Adipocyte (in vitro differentiated cells): ENCODE data around the gene RHBDL2.
"Not testable (repeated sequence)": the region's sequence is repeated elsewhere in the genome, so short reads cannot be mapped to it uniquely, and the experiment has no call there.

Experiments used
- DNase-seq: peaks from one replicate; pipeline ENCODE4 v3.0.0-alpha.2; 2015; ENCODE audit warnings: low read depth
- H3K27me3 ChIP-seq: replicated peaks from 2 replicates; pipeline ENCODE4 v1.7.0; 2013; ENCODE audit warnings: mild to moderate bottlenecking, low read length, moderate library complexity; ENCODE audit not compliant: control insufficient read depth, insufficient read depth
- H3K36me3 ChIP-seq: 2 replicates; pipeline ENCODE4 v1.7.0; 2013; ENCODE audit warnings: low read length, mild to moderate bottlenecking, moderate library complexity; ENCODE audit not compliant: control insufficient read depth, insufficient read depth, severe bottlenecking
- H3K4me1 ChIP-seq: 2 replicates; pipeline ENCODE4 v1.7.0; 2013; ENCODE audit warnings: mild to moderate bottlenecking, low read length, moderate library complexity; ENCODE audit not compliant: control insufficient read depth, insufficient read depth
- H3K4me3 ChIP-seq: 2 replicates; pipeline ENCODE4 v1.7.0; 2013; ENCODE audit warnings: mild to moderate bottlenecking, low read length, moderate library complexity
- H3K9ac ChIP-seq: 2 replicates; pipeline ENCODE4 v1.7.0; 2013; ENCODE audit warnings: mild to moderate bottlenecking, low read length, moderate library complexity
- H3K9me3 ChIP-seq: 2 replicates; pipeline ENCODE4 v1.7.0; 2013; ENCODE audit warnings: mild to moderate bottlenecking, low read length, moderate library complexity; ENCODE audit not compliant: control insufficient read depth

Gene RHBDL2

GRCh38 chr1:38941527-38942019 is at the start of gene RHBDL2:
Gene RHBDL2 (minus strand): TSS chr1:38941830. CDS start chr1:38919212, 22,618 bp downstream.
- H3K9me3 ChIP-seq = no peaks in the 10 kb centered on the region
- H3K36me3 ChIP-seq = no peaks in the 10 kb centered on the region
- H3K4me1 ChIP-seq = peaks cover 9% of the 10 kb centered on the region
- no peaks in the 10 kb centered on the region for H3K27me3 ChIP-seq
- peak within 1 kb of the TSS; percentile 77 for H3K4me3 ChIP-seq
- peak; percentile 39 for DNase-seq
- peak within 1 kb of the TSS; percentile 69 for H3K9ac ChIP-seq

- H3K4me3 ChIP-seq = peak within 1 kb of the TSS; percentile 94
- H3K36me3 ChIP-seq = peaks cover 20% of the 10 kb centered on the region
- H3K27me3 ChIP-seq = no peaks in the 10 kb centered on the region
Observed at GRCh38 chr1:38990738-38991637, 49.4 kb upstream of the RHBDL2 start, which contains the start of gene AKIRIN1. Gene AKIRIN1 (plus strand): TSS chr1:38991276. CDS start chr1:38991381, 105 bp downstream.

GRCh38 chr1:38990386-38990737 is 48.7 kb upstream of the RHBDL2 start:
- Histone ChIP-seq H3K4me3 (peak overlapping the region; percentile 82), H3K27me3 (no peaks in the 10 kb centered on the region), H3K9me3 (no peaks in the 10 kb centered on the region), H3K4me1 (peaks cover 31% of the 10 kb centered on the region), H3K36me3 (peaks cover 14% of the 10 kb centered on the region), H3K9ac (peak overlapping the region; percentile 83)
- peak; percentile 43 for DNase-seq

More at GRCh38 chr1:38990738-38991637, 49.4 kb upstream of the RHBDL2 start, which contains the start of gene AKIRIN1:
- H3K9ac ChIP-seq = peak within 1 kb of the TSS; percentile 95
- peak; percentile 97 for DNase-seq
- H3K4me1 ChIP-seq = peaks cover 35% of the 10 kb centered on the region
- H3K9me3 ChIP-seq = no peaks in the 10 kb centered on the region

- no peak for DNase-seq
- Histone ChIP-seq H3K27me3 (no peaks in the 10 kb centered on the region), H3K4me3 (peak overlapping the region; percentile 82), H3K4me1 (peaks cover 27% of the 10 kb centered on the region), H3K9me3 (no peaks in the 10 kb centered on the region), H3K9ac (peak overlapping the region; percentile 83), H3K36me3 (peaks cover 10% of the 10 kb centered on the region)
Observed at GRCh38 chr1:38989979-38990378, 48.3 kb upstream of the RHBDL2 start.

- DNase-seq, H3K36me3 ChIP-seq, H3K4me1 ChIP-seq, H3K4me3 ChIP-seq, H3K9me3 ChIP-seq, H3K9ac ChIP-seq, H3K27me3 ChIP-seq: not testable (repeated sequence)
Observed at GRCh38 chr1:38979380-38979779, 37.8 kb upstream of the RHBDL2 start.

- not testable (repeated sequence) for H3K9me3 ChIP-seq, H3K4me3 ChIP-seq, H3K36me3 ChIP-seq, H3K9ac ChIP-seq, H3K27me3 ChIP-seq, H3K4me1 ChIP-seq, DNase-seq
Observed at GRCh38 chr1:38978245-38978542, 36.6 kb upstream of the RHBDL2 start.

- not testable (repeated sequence) for H3K27me3 ChIP-seq, H3K9ac ChIP-seq, DNase-seq, H3K9me3 ChIP-seq, H3K4me3 ChIP-seq, H3K36me3 ChIP-seq, H3K4me1 ChIP-seq
Observed at GRCh38 chr1:38977399-38978244, 36.0 kb upstream of the RHBDL2 start.

- Histone ChIP-seq H3K4me1 (no peaks in the 10 kb centered on the region), H3K27me3 (no peaks in the 10 kb centered on the region), H3K4me3 (no peak overlapping the region), H3K9me3 (peaks cover 3% of the 10 kb centered on the region), H3K36me3 (no peaks in the 10 kb centered on the region), H3K9ac (no peak overlapping the region)
- DNase-seq = no peak
Observed at GRCh38 chr1:38973659-38974437, 32.2 kb upstream of the RHBDL2 start.

- DNase-seq = not testable (repeated sequence)
Observed at GRCh38 chr1:38973145-38973544, 31.5 kb upstream of the RHBDL2 start.

GRCh38 chr1:38964140-38964548 is 22.5 kb upstream of the RHBDL2 start:
- DNase-seq = no peak
- Histone ChIP-seq H3K36me3 (no peaks in the 10 kb centered on the region), H3K4me1 (peaks cover 11% of the 10 kb centered on the region), H3K9ac (no peak overlapping the region), H3K4me3 (no peak overlapping the region), H3K27me3 (no peaks in the 10 kb centered on the region), H3K9me3 (no peaks in the 10 kb centered on the region)

More at GRCh38 chr1:38973145-38973544, 31.5 kb upstream of the RHBDL2 start:
- not testable (repeated sequence) for H3K36me3 ChIP-seq, H3K27me3 ChIP-seq, H3K4me3 ChIP-seq, H3K4me1 ChIP-seq, H3K9ac ChIP-seq, H3K9me3 ChIP-seq
